CD8-positive, alpha-beta memory T cell (primary cell): ENCODE data around the gene LRRC4C. TPM values are rescaled to one million over a fixed set of nuclear protein-coding genes. Genes with fewer than 3 reads are reported as not detected.
"Not testable (repeated sequence)": the region's sequence is repeated elsewhere in the genome, so short reads cannot be mapped to it uniquely, and the experiment has no call there.

Experiments
- CTCF ChIA-PET: fragments of 350-600 bp; sonication (Branson Sonifier 250); formaldehyde crosslinking; loops from one replicate; lab custom pipeline; 2021; ENCODE audit warnings: antibody characterized with exemption; lab: Charles Lee
- POLR2A ChIA-PET: fragments of 350-600 bp; sonication (Branson Sonifier 250); formaldehyde crosslinking; loops from one replicate; lab custom pipeline; 2021; ENCODE audit warnings: antibody characterized with exemption; lab: Charles Lee
- DNase-seq, 5 donors: peaks; one replicate each; pipeline versions ENCODE4 v3.0.0 to v3.0.0-alpha.2; 2020 to 2022; ENCODE audit warnings: mixed read lengths in 1 of 5
- H3K27ac ChIP-seq: one replicate; pipeline ENCODE4 v1.7.0; 2013; ENCODE audit warnings: low read depth, mild to moderate bottlenecking, low read length, moderate library complexity
- H3K27me3 ChIP-seq: 2 replicates; pipeline ENCODE4 v1.7.0; 2013; ENCODE audit warnings: low read length, mild to moderate bottlenecking; ENCODE audit not compliant: insufficient read depth, poor library complexity, severe bottlenecking
- H3K36me3 ChIP-seq: 2 replicates; pipeline ENCODE4 v1.7.0; 2013; ENCODE audit warnings: mild to moderate bottlenecking, low read length, moderate library complexity; ENCODE audit not compliant: insufficient read depth
- H3K4me1 ChIP-seq: 2 replicates; pipeline ENCODE4 v1.7.0; 2013; ENCODE audit warnings: mild to moderate bottlenecking, low read length, moderate library complexity; ENCODE audit not compliant: insufficient read depth
- H3K4me3 ChIP-seq: 2 replicates; pipeline ENCODE4 v1.7.0; 2013; ENCODE audit warnings: mild to moderate bottlenecking, low read length
- H3K9me3 ChIP-seq: 2 replicates; pipeline ENCODE4 v1.7.0; 2013; ENCODE audit warnings: mild to moderate bottlenecking, low read length
- H3K27ac Mint-ChIP-seq, 8 donors: one replicate each; pipeline ENCODE4 v1.8.0; 2020 to 2021; ENCODE audit warnings: mixed read lengths in 8 of 8, mild to moderate bottlenecking in 6 of 8, inconsistent platforms in 3 of 8, moderate library complexity in 3 of 8
- H3K27me3 Mint-ChIP-seq, 2 donors: one replicate each; pipeline ENCODE4 v1.8.0; 2020 to 2021; ENCODE audit warnings: mixed read lengths in 2 of 2, mild to moderate bottlenecking in 1 of 2, moderate library complexity in 1 of 2
- H3K36me3 Mint-ChIP-seq, 3 donors: one replicate each; pipeline ENCODE4 v1.8.0; 2020 to 2021; ENCODE audit warnings: mixed read lengths in 3 of 3, inconsistent platforms in 1 of 3, mild to moderate bottlenecking in 1 of 3
- H3K4me1 Mint-ChIP-seq, 3 donors: one replicate each; pipeline ENCODE4 v1.8.0; 2020 to 2021; ENCODE audit warnings: mixed read lengths in 3 of 3, inconsistent platforms in 1 of 3, mild to moderate bottlenecking in 1 of 3
- H3K4me3 Mint-ChIP-seq, 7 donors: one replicate each; pipeline ENCODE4 v1.8.0; 2020 to 2021; ENCODE audit warnings: mixed read lengths in 7 of 7, mild to moderate bottlenecking in 6 of 7, moderate library complexity in 4 of 7, inconsistent platforms in 2 of 7
- H3K9me3 Mint-ChIP-seq, 5 donors: one replicate each; pipeline ENCODE4 v1.8.0; 2020 to 2022; ENCODE audit warnings: mixed read lengths in 5 of 5, mild to moderate bottlenecking in 3 of 5, moderate library complexity in 2 of 5, inconsistent platforms in 1 of 5
- polyA plus RNA-seq: library from polyadenylated mRNA; unstranded; fragments of 300-500 nt; fragmentation: Illumina TruSeq; gene quantifications from one replicate; pipeline ENCODE4 v1.2.3, GENCODE V29; 2021
- total RNA-seq, 2 experiments: library from RNA; stranded (reverse); gene quantifications; one replicate each; pipeline ENCODE4 v1.2.3, GENCODE V29; 2021

Gene LRRC4C
- total and polyA plus RNA-seq, 3 experiments from 2014 or later = not detected

GRCh38 chr11:41047229-41047628 is 412.2 kb downstream of the LRRC4C start:
- Histone ChIP-seq H3K27ac (no peak overlapping the region), H3K27me3 (no peaks in the 10 kb centered on the region), H3K36me3 (no peaks in the 10 kb centered on the region), H3K4me1 (no peaks in the 10 kb centered on the region), H3K4me3 (no peak overlapping the region), H3K9me3 (no peaks in the 10 kb centered on the region)
- no peaks in the 10 kb centered on the region for H3K4me1 Mint-ChIP-seq
- no peaks in the 10 kb centered on the region for H3K27me3 Mint-ChIP-seq
- CTCF ChIA-PET = no interaction called here
- DNase-seq = no peak
- no peak overlapping the region for H3K4me3 Mint-ChIP-seq
- POLR2A ChIA-PET = no interaction called here
- peaks cover 4 to 44% (median 16%) of the 10 kb centered on the region in 5 donors for H3K9me3 Mint-ChIP-seq
- no peak overlapping the region for H3K27ac Mint-ChIP-seq
- H3K36me3 Mint-ChIP-seq = no peaks in the 10 kb centered on the region

DNA sequence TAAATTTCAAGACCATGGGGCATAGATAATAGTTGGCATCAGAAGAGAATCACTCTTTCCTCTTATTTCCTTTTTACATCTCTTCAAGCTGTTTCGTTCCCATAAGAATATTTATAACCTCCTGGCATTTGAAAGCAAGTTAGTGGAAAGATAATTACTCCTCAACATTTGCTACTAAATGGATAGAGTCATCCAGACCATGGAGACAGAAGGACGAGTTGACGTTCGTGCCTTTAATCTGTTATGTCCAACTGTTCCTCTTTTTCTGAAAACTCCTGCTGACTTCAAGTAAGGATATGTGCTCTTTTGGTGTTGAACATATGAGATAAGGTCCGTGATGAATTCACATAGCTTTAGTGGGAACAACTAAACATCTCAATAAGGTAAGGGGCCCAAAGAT is 414.2 kb downstream of the LRRC4C start:
- no peaks in the 10 kb centered on the region for H3K36me3 Mint-ChIP-seq
- H3K9me3 Mint-ChIP-seq = peaks cover 4 to 35% (median 13%) of the 10 kb centered on the region in 5 donors
- Histone ChIP-seq H3K27ac (no peak overlapping the region), H3K4me3 (no peak overlapping the region), H3K4me1 (no peaks in the 10 kb centered on the region), H3K36me3 (no peaks in the 10 kb centered on the region), H3K9me3 (no peaks in the 10 kb centered on the region), H3K27me3 (no peaks in the 10 kb centered on the region)
- CTCF ChIA-PET = no interaction called here
- H3K4me3 Mint-ChIP-seq = no peak overlapping the region
- H3K27ac Mint-ChIP-seq = no peak overlapping the region
- no peaks in the 10 kb centered on the region for H3K27me3 Mint-ChIP-seq
- POLR2A ChIA-PET = no interaction called here
- H3K4me1 Mint-ChIP-seq = no peaks in the 10 kb centered on the region
- DNase-seq = no peak

- Mint-ChIP-seq H3K4me1 (no peaks in the 10 kb centered on the region), H3K9me3 (peaks cover 7 to 35% (median 12%) of the 10 kb centered on the region in 5 donors), H3K4me3 (no peak overlapping the region), H3K36me3 (no peaks in the 10 kb centered on the region), H3K27me3 (no peaks in the 10 kb centered on the region), H3K27ac (no peak overlapping the region)
- ChIA-PET CTCF (no interaction called here), POLR2A (no interaction called here)
- H3K4me1 ChIP-seq = no peaks in the 10 kb centered on the region
- H3K27me3 ChIP-seq = no peaks in the 10 kb centered on the region
- no peaks in the 10 kb centered on the region for H3K36me3 ChIP-seq
- no peak overlapping the region for H3K4me3 ChIP-seq
- H3K27ac ChIP-seq = no peak overlapping the region
- no peaks in the 10 kb centered on the region for H3K9me3 ChIP-seq
- DNase-seq = no peak
Observed at GRCh38 chr11:41044747-41045146, 414.7 kb downstream of the LRRC4C start.

- ChIA-PET POLR2A (no interaction called here), CTCF (no interaction called here)
- Histone ChIP-seq H3K9me3 (no peaks in the 10 kb centered on the region), H3K4me1 (no peaks in the 10 kb centered on the region), H3K4me3 (no peak overlapping the region), H3K36me3 (no peaks in the 10 kb centered on the region), H3K27me3 (no peaks in the 10 kb centered on the region), H3K27ac (no peak overlapping the region)
- Mint-ChIP-seq H3K36me3 (no peaks in the 10 kb centered on the region), H3K4me1 (no peaks in the 10 kb centered on the region), H3K27ac (no peak overlapping the region), H3K4me3 (no peak overlapping the region), H3K9me3 (peaks cover 4 to 39% (median 16%) of the 10 kb centered on the region in 5 donors), H3K27me3 (no peaks in the 10 kb centered on the region)
- no peak for DNase-seq
Observed at GRCh38 chr11:41042688-41043087, 416.8 kb downstream of the LRRC4C start.

DNA sequence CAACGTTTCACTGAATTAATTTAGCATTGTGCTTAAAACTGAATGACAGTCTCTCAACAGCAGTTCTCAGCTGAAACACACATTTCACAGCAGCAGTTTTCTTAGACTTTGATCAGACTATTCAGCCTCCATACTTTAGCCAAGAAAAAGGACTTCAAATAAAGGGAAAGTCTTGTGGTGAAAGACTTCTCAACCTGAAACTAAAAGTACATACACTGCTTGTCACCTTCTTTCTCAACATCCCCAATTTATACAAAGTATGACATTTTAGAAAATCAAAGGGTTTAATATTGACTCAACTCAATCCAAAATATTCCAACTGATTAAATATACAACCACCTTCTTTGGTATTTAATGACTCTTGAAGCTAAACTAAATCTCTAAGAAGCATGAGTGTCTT is 419.0 kb downstream of the LRRC4C start:
- H3K4me1 Mint-ChIP-seq = no peaks in the 10 kb centered on the region
- no peaks in the 10 kb centered on the region for H3K27me3 ChIP-seq
- peaks cover 5 to 53% (median 17%) of the 10 kb centered on the region in 5 donors for H3K9me3 Mint-ChIP-seq
- H3K4me3 Mint-ChIP-seq = no peak overlapping the region
- CTCF ChIA-PET = no interaction called here
- POLR2A ChIA-PET = no interaction called here
- H3K27ac Mint-ChIP-seq = no peak overlapping the region
- no peak overlapping the region for H3K27ac ChIP-seq
- no peaks in the 10 kb centered on the region for H3K9me3 ChIP-seq
- no peaks in the 10 kb centered on the region for H3K4me1 ChIP-seq
- H3K36me3 Mint-ChIP-seq = no peaks in the 10 kb centered on the region
- no peak for DNase-seq
- H3K36me3 ChIP-seq = no peaks in the 10 kb centered on the region
- H3K4me3 ChIP-seq = no peak overlapping the region
- no peaks in the 10 kb centered on the region for H3K27me3 Mint-ChIP-seq

DNA sequence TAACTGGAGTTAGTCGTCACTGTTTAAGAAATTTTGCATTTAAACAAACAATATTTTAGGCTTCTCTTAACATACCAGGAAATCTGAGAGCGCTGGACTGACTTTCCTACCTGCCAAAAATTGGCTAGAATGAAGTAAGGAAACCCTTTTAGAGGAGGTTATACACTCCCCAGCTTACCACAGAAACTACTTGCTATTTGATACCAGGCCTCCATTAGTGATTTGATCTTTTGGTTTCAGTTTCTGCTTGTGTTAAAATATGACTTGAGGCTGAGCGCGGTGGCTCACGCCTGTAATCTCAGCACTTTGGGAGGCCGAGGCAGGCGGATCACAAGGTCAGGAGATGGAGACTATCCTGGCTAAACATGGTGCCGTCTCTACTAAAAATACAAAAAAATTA is 419.9 kb downstream of the LRRC4C start:
- no peak overlapping the region for H3K27ac Mint-ChIP-seq
- H3K4me1 Mint-ChIP-seq = no peaks in the 10 kb centered on the region

DNA sequence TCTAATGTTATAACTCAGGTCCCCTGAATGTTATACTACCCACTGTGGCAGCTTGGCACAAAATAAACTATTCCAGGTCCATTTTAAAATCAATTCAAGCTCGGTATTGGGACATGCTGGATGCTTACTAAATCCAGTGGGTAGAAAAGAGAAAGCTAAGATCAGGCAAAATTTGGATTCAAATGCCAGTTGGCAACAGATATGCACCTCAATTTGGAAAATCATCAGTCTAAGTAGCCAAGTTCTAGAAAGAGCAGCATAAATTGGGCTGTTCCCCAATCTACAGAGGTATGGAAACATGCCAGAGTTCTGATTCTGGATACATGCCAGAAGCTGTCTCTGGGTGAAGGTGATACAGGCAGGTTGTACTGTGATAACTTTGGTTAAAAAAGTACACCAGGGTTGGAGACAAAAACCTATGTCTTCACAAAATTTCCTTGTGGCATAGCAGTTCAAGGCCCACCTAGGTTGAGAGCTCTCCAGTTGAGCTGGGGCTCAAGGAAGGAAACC is 427.8 kb downstream of the LRRC4C start:
- Histone ChIP-seq H3K27ac (no peak overlapping the region), H3K4me1 (no peaks in the 10 kb centered on the region), H3K4me3 (no peak overlapping the region), H3K36me3 (no peaks in the 10 kb centered on the region), H3K9me3 (no peaks in the 10 kb centered on the region), H3K27me3 (no peaks in the 10 kb centered on the region)
- Mint-ChIP-seq H3K4me1 (no peaks in the 10 kb centered on the region), H3K9me3 (peaks cover 5 to 40% (median 10%) of the 10 kb centered on the region in 5 donors), H3K36me3 (no peaks in the 10 kb centered on the region), H3K27me3 (no peaks in the 10 kb centered on the region), H3K4me3 (no peak overlapping the region), H3K27ac (no peak overlapping the region)
- POLR2A ChIA-PET = no interaction called here
- DNase-seq = no peak
- CTCF ChIA-PET = no interaction called here

More for the DNA sequence above, 419.9 kb downstream of the LRRC4C start:
- no peaks in the 10 kb centered on the region for H3K36me3 Mint-ChIP-seq
- Histone ChIP-seq H3K36me3 (no peaks in the 10 kb centered on the region), H3K4me3 (no peak overlapping the region), H3K9me3 (no peaks in the 10 kb centered on the region), H3K4me1 (no peaks in the 10 kb centered on the region), H3K27me3 (no peaks in the 10 kb centered on the region), H3K27ac (no peak overlapping the region)
- DNase-seq = no peak
- H3K27me3 Mint-ChIP-seq = no peaks in the 10 kb centered on the region
- CTCF ChIA-PET = no interaction called here
- H3K9me3 Mint-ChIP-seq = peaks cover 3 to 44% (median 20%) of the 10 kb centered on the region in 5 donors
- POLR2A ChIA-PET = no interaction called here
- no peak overlapping the region for H3K4me3 Mint-ChIP-seq

DNA sequence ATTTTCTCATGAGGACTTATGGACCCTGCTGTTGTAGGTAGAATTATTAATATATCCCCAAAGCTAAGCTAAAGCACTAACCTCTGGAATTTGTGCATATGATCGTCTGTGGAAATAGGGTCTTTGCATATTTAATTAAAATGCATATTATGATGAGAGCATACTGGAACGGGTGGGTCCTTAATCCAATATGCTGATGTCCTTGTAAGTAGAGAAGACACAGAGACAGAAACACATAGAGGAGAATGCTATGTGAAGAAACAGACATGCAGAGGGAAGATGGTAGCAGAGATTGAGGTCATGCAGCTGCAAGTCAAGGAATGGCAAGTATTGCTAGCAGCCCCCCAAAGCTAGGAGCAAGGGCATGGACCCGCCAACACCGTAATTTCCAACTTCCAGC is 439.2 kb downstream of the LRRC4C start:
- H3K4me1 Mint-ChIP-seq = no peaks in the 10 kb centered on the region
- CTCF ChIA-PET = no interaction called here
- no peak overlapping the region for H3K4me3 ChIP-seq
- POLR2A ChIA-PET = no interaction called here
- no peaks in the 10 kb centered on the region for H3K36me3 ChIP-seq
- no peak overlapping the region for H3K27ac ChIP-seq
- no peaks in the 10 kb centered on the region for H3K9me3 ChIP-seq
- no peaks in the 10 kb centered on the region for H3K27me3 Mint-ChIP-seq
- H3K36me3 Mint-ChIP-seq = no peaks in the 10 kb centered on the region
- H3K27ac Mint-ChIP-seq = no peak overlapping the region
- no peak overlapping the region for H3K4me3 Mint-ChIP-seq
- peaks cover 7 to 32% (median 16%) of the 10 kb centered on the region in 5 donors for H3K9me3 Mint-ChIP-seq
- DNase-seq = no peak
- H3K4me1 ChIP-seq = no peaks in the 10 kb centered on the region
- H3K27me3 ChIP-seq = no peaks in the 10 kb centered on the region

DNA sequence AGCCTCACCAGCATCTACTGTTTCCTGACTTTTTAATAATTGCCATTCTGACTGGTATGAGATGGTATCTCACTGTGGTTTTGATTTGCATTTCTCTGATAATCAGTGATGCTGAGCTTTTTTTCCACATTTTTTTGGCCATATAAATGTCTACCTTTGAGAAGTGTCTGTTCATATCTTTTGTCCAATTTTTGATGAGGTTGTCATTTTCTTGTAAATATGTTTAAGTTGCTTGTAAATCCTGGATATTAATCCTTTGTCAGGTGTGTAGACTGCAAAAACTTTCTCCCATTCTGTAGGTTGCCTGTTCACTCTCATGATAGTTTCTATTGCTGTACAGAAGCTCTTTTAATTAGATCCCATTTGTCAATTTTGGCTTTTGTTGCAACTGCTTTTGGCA is 439.8 kb downstream of the LRRC4C start:
- peaks cover 4 to 33% (median 14%) of the 10 kb centered on the region in 5 donors for H3K9me3 Mint-ChIP-seq
- CTCF ChIA-PET = not testable (repeated sequence)

More for the DNA sequence above, 439.8 kb downstream of the LRRC4C start:
- H3K27ac Mint-ChIP-seq, H3K9me3 ChIP-seq, H3K36me3 Mint-ChIP-seq, H3K27ac ChIP-seq, H3K4me1 ChIP-seq, H3K4me1 Mint-ChIP-seq, H3K27me3 ChIP-seq, H3K4me3 Mint-ChIP-seq, H3K36me3 ChIP-seq, DNase-seq, H3K4me3 ChIP-seq, H3K27me3 Mint-ChIP-seq, POLR2A ChIA-PET: not testable (repeated sequence)
